ENCODE measurements around the gene GPC5.

The GPC5 gene

GRCh38 chr13:91593456-91593855 is 195.0 kb downstream of the GPC5 start:
- no peak for DNase-seq (ENCODE audit: low read depth)

- no peak for DNase-seq (ENCODE audit: low read depth)
These were observed 195.6 kb downstream of the GPC5 start for GRCh38 chr13:91594061-91594460.

- DNase-seq (ENCODE audit: low read depth), result no peak
These were observed 197.3 kb downstream of the GPC5 start for GRCh38 chr13:91595677-91596076.

- no peak for DNase-seq (ENCODE audit: low read depth)
These were observed 198.4 kb downstream of the GPC5 start for GRCh38 chr13:91596842-91597241.

GRCh38 chr13:91598655-91599054 is 200.2 kb downstream of the GPC5 start:
- DNase-seq (ENCODE audit: low read depth), result no peak

- DNase-seq (ENCODE audit: low read depth), result no peak
These were observed 202.9 kb downstream of the GPC5 start for GRCh38 chr13:91601273-91601672.

GRCh38 chr13:91601807-91602206 is 203.4 kb downstream of the GPC5 start:
- DNase-seq (ENCODE audit: low read depth), result no peak

GRCh38 chr13:91609353-91609752 is 210.9 kb downstream of the GPC5 start:
- peak; percentile 36 for DNase-seq (ENCODE audit: low read depth)

- DNase-seq (ENCODE audit: low read depth), result no peak
These were observed 219.9 kb downstream of the GPC5 start for GRCh38 chr13:91618315-91618714.

GRCh38 chr13:91620670-91621141 is 222.3 kb downstream of the GPC5 start:
- DNase-seq (ENCODE audit: low read depth), result no peak

- DNase-seq (ENCODE audit: low read depth), result no peak
These were observed 222.7 kb downstream of the GPC5 start for GRCh38 chr13:91621161-91621560.

GRCh38 chr13:91621963-91622362 is 223.5 kb downstream of the GPC5 start:
- DNase-seq (ENCODE audit: low read depth), result no peak

- no peak for DNase-seq (ENCODE audit: low read depth)
These were observed 224.5 kb downstream of the GPC5 start for GRCh38 chr13:91622778-91623550.

- DNase-seq (ENCODE audit: low read depth), result no peak
These were observed 229.7 kb downstream of the GPC5 start for GRCh38 chr13:91627952-91628739.

GRCh38 chr13:91630946-91631345 is 232.5 kb downstream of the GPC5 start:
- no peak for DNase-seq (ENCODE audit: low read depth)

- DNase-seq (ENCODE audit: low read depth), result no peak
These were observed 233.7 kb downstream of the GPC5 start for GRCh38 chr13:91632086-91632485.

GRCh38 chr13:91639330-91639729 is 240.9 kb downstream of the GPC5 start:
- DNase-seq (ENCODE audit: low read depth), result peak; percentile 4

GRCh38 chr13:91643394-91643793 is 245.0 kb downstream of the GPC5 start:
- DNase-seq (ENCODE audit: low read depth), result no peak

GRCh38 chr13:91644806-91645205 is 246.4 kb downstream of the GPC5 start:
- no peak for DNase-seq (ENCODE audit: low read depth)

- DNase-seq (ENCODE audit: low read depth), result peak; percentile 28
These were observed 249.1 kb downstream of the GPC5 start for GRCh38 chr13:91647361-91647990.

GRCh38 chr13:91648012-91648411 is 249.6 kb downstream of the GPC5 start:
- DNase-seq (ENCODE audit: low read depth), result no peak

GRCh38 chr13:91649456-91649855 is 251.0 kb downstream of the GPC5 start:
- no peak for DNase-seq (ENCODE audit: low read depth)

Data from fibroblast of the conjunctiva (primary cell).